Measurements from ENCODE around the gene SYDE2. TPM values are rescaled to one million over a fixed set of nuclear protein-coding genes. Genes with fewer than 3 reads are reported as not detected.

Gene SYDE2
- total and polyA plus RNA-seq, 2 donors (not counting 1 experiment from before 2014, with no cell fraction given): 3.6 to 7.4 TPM

GRCh38 chr1:85115933-85116332 lies 84.9 kb downstream of the SYDE2 start:
- Histone ChIP-seq H3K36me3 (ENCODE audit: control insufficient read depth, insufficient read depth, low read length) (no peaks in the 10 kb centered on the region), H3K9me3 (ENCODE audit: control insufficient read depth, insufficient read depth, low read depth, low read length) (no peaks in the 10 kb centered on the region), H3K4me3 (replicated peaks in 1 of 4; ENCODE audit: control extremely low read depth in 1 of 4, insufficient read depth in 1 of 4, low read depth in 3 of 4, low read length in 4 of 4) (no peak overlapping the region), H3K79me2 (ENCODE audit: control insufficient read depth, insufficient read depth, low read length) (no peaks in the 10 kb centered on the region), H2AFZ (ENCODE audit: low read length) (no peak overlapping the region), H3K4me2 (ENCODE audit: extremely low read depth, insufficient read depth, low read length) (no peak overlapping the region), H3K9ac (ENCODE audit: insufficient read depth, low read length) (no peak overlapping the region), H3K27ac (ENCODE audit: insufficient read depth, low read length) (no peak overlapping the region), H3K4me1 (ENCODE audit: control insufficient read depth, extremely low read depth, insufficient read depth, low read length) (no peaks in the 10 kb centered on the region), H3K27me3 (ENCODE audit: control insufficient read depth, insufficient read depth, low read length) (no peaks in the 10 kb centered on the region), H4K20me1 (ENCODE audit: control insufficient read depth, extremely low read depth, insufficient read depth, low read length) (no peaks in the 10 kb centered on the region)
- TF ChIP-seq EZH2 (IDR thresholded peaks at IDR 0.05; ENCODE audit: low read length, missing control alignments) (no peak), CTCF (conservative IDR thresholded peaks at IDR 0.05 in 1 of 2, IDR thresholded peaks at IDR 0.05 in 1 of 2; ENCODE audit: low read depth in 1 of 2, low read length in 2 of 2) (no peak)
- no peak for DNase-seq (ENCODE audit: low read depth in 2 of 2)

DNA sequence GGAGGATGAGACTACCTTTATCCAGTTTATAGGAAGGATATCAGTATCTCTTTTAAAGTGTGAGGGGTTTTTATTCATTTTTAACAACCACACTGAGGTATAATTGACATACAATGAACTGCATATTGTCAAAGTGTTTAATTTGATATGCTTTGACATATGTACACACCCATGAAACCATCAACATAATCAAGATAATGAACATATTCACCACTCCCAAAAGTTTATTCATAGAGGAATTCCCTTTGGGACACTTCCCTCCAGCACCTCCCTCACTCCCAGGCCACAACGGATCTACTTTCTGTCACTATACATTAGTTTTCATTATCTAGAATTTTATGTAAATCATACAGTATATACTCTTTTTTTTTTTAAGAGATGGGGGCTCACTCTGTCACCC lies 89.1 kb downstream of the SYDE2 start:
- no peak overlapping the region for H3K27ac ChIP-seq (ENCODE audit: insufficient read depth, low read length)
- H3K36me3 ChIP-seq (ENCODE audit: control insufficient read depth, insufficient read depth, low read length): no peaks in the 10 kb centered on the region
- no peaks in the 10 kb centered on the region for H3K79me2 ChIP-seq (ENCODE audit: control insufficient read depth, insufficient read depth, low read length)
- H3K4me1 ChIP-seq (ENCODE audit: control insufficient read depth, extremely low read depth, insufficient read depth, low read length): no peaks in the 10 kb centered on the region
- H3K27me3 ChIP-seq (ENCODE audit: control insufficient read depth, insufficient read depth, low read length): no peaks in the 10 kb centered on the region
- no peaks in the 10 kb centered on the region for H4K20me1 ChIP-seq (ENCODE audit: control insufficient read depth, extremely low read depth, insufficient read depth, low read length)
- no peak overlapping the region for H3K9ac ChIP-seq (ENCODE audit: insufficient read depth, low read length)
- H3K9me3 ChIP-seq (ENCODE audit: control insufficient read depth, insufficient read depth, low read depth, low read length): no peaks in the 10 kb centered on the region
- H2AFZ ChIP-seq (ENCODE audit: low read length): no peak overlapping the region
- no peak for DNase-seq (ENCODE audit: low read depth in 2 of 2)
- H3K4me3 ChIP-seq (replicated peaks in 1 of 4; ENCODE audit: control extremely low read depth in 1 of 4, insufficient read depth in 1 of 4, low read depth in 3 of 4, low read length in 4 of 4): no peak overlapping the region
- no peak overlapping the region for H3K4me2 ChIP-seq (ENCODE audit: extremely low read depth, insufficient read depth, low read length)
- TF ChIP-seq CTCF (conservative IDR thresholded peaks at IDR 0.05 in 1 of 2, IDR thresholded peaks at IDR 0.05 in 1 of 2; ENCODE audit: low read depth in 1 of 2, low read length in 2 of 2) (no peak), EZH2 (IDR thresholded peaks at IDR 0.05; ENCODE audit: low read length, missing control alignments) (no peak)

GRCh38 chr1:85109475-85109874 lies 91.3 kb downstream of the SYDE2 start:
- Histone ChIP-seq H3K4me1 (ENCODE audit: control insufficient read depth, extremely low read depth, insufficient read depth, low read length) (no peaks in the 10 kb centered on the region), H3K4me3 (replicated peaks in 1 of 4; ENCODE audit: control extremely low read depth in 1 of 4, insufficient read depth in 1 of 4, low read depth in 3 of 4, low read length in 4 of 4) (no peak overlapping the region), H4K20me1 (ENCODE audit: control insufficient read depth, extremely low read depth, insufficient read depth, low read length) (no peaks in the 10 kb centered on the region), H3K9me3 (ENCODE audit: control insufficient read depth, insufficient read depth, low read depth, low read length) (no peaks in the 10 kb centered on the region), H3K27me3 (ENCODE audit: control insufficient read depth, insufficient read depth, low read length) (no peaks in the 10 kb centered on the region), H3K4me2 (ENCODE audit: extremely low read depth, insufficient read depth, low read length) (no peak overlapping the region), H3K9ac (ENCODE audit: insufficient read depth, low read length) (no peak overlapping the region), H3K79me2 (ENCODE audit: control insufficient read depth, insufficient read depth, low read length) (no peaks in the 10 kb centered on the region), H3K36me3 (ENCODE audit: control insufficient read depth, insufficient read depth, low read length) (no peaks in the 10 kb centered on the region), H2AFZ (ENCODE audit: low read length) (no peak overlapping the region), H3K27ac (ENCODE audit: insufficient read depth, low read length) (no peak overlapping the region)
- TF ChIP-seq EZH2 (IDR thresholded peaks at IDR 0.05; ENCODE audit: low read length, missing control alignments): no peak
- peak; percentile 88 to 96 for TF ChIP-seq CTCF (conservative IDR thresholded peaks at IDR 0.05 in 1 of 2, IDR thresholded peaks at IDR 0.05 in 1 of 2; ENCODE audit: low read depth in 1 of 2, low read length in 2 of 2)
- DNase-seq (ENCODE audit: low read depth in 2 of 2): peak; percentile 55 to 82

Other genes starting within 250 kb of the SYDE2 start
- gene MCOLN2, start 203.9 kb downstream of the SYDE2 start, total RNA-seq: 1.5 and 6.2 TPM in 2 replicates
- gene MCOLN2, start 203.9 kb downstream of the SYDE2 start, polyA plus RNA-seq: 0.44 and 0.71 TPM in 2 replicates
- 2.1 and 2.5 TPM in 2 replicates for gene MCOLN3, start 152.5 kb downstream of the SYDE2 start, total RNA-seq
- gene MCOLN3, start 152.5 kb downstream of the SYDE2 start, polyA plus RNA-seq: 1.7 and 2.7 TPM in 2 replicates
- 10.0 and 11.4 TPM in 2 replicates for gene C1orf52, start 58.6 kb upstream of the SYDE2 start, total RNA-seq
- 16.4 and 24.7 TPM in 2 replicates for gene C1orf52, start 58.6 kb upstream of the SYDE2 start, polyA plus RNA-seq
- gene BCL10, start 75.6 kb upstream of the SYDE2 start, total RNA-seq: 21.3 and 30.2 TPM in 2 replicates
- 18.8 and 20.1 TPM in 2 replicates for gene BCL10, start 75.6 kb upstream of the SYDE2 start, polyA plus RNA-seq

Measured in fibroblast of lung (primary cell).